Measurements from ENCODE around the gene WDR4.

DNA sequence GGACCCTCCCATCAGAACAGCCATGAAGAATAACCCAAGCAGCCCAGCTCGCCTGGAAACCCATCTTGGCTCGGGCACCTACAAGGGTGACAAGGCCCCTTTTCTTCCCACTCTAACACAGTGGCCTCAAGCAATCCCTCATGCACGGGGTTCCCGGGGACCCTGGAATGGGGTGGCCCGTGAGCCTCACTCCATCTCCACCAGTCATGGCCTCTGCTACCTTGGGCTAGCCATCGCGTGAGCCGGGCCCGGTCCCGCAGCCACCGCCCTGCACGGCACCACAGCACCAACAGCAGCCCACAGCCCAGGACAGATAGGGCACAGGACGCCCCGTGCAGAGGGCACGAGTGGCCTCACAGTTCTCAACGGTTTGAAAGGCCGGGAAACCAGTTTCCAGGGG lies 19.0 kb downstream of the WDR4 start:
- TF ChIP-seq ZFP3 (CRISPR knock-in tag; IDR thresholded peaks at IDR 0.05) (no peak), ZFP30 (CRISPR knock-in tag; IDR thresholded peaks at IDR 0.05) (no peak), SNAI2 (CRISPR knock-in tag; IDR thresholded peaks at IDR 0.05) (no peak), ZNF70 (CRISPR knock-in tag; IDR thresholded peaks at IDR 0.05) (no peak), CSDC2 (CRISPR knock-in tag; IDR thresholded peaks at IDR 0.05) (no peak), ESRRG (CRISPR knock-in tag; IDR thresholded peaks at IDR 0.05) (no peak), ZNF565 (CRISPR knock-in tag; conservative IDR thresholded peaks at IDR 0.05; ENCODE audit: low read depth) (no peak), ARNTL (CRISPR knock-in tag; IDR thresholded peaks at IDR 0.05; ENCODE audit: borderline replicate concordance, low read depth) (no peak), BACH2 (CRISPR knock-in tag; IDR thresholded peaks at IDR 0.05; ENCODE audit: borderline replicate concordance) (no peak)
- TF ChIP-seq, protein P1, sequence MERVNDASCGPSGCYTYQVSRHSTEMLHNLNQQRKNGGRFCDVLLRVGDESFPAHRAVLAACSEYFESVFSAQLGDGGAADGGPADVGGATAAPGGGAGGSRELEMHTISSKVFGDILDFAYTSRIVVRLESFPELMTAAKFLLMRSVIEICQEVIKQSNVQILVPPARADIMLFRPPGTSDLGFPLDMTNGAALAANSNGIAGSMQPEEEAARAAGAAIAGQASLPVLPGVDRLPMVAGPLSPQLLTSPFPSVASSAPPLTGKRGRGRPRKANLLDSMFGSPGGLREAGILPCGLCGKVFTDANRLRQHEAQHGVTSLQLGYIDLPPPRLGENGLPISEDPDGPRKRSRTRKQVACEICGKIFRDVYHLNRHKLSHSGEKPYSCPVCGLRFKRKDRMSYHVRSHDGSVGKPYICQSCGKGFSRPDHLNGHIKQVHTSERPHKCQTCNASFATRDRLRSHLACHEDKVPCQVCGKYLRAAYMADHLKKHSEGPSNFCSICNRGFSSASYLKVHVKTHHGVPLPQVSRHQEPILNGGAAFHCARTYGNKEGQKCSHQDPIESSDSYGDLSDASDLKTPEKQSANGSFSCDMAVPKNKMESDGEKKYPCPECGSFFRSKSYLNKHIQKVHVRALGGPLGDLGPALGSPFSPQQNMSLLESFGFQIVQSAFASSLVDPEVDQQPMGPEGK (CRISPR knock-in tag; IDR thresholded peaks at IDR 0.05; ENCODE audit: borderline replicate concordance) = no peak
- TF ChIP-seq, protein P2, sequence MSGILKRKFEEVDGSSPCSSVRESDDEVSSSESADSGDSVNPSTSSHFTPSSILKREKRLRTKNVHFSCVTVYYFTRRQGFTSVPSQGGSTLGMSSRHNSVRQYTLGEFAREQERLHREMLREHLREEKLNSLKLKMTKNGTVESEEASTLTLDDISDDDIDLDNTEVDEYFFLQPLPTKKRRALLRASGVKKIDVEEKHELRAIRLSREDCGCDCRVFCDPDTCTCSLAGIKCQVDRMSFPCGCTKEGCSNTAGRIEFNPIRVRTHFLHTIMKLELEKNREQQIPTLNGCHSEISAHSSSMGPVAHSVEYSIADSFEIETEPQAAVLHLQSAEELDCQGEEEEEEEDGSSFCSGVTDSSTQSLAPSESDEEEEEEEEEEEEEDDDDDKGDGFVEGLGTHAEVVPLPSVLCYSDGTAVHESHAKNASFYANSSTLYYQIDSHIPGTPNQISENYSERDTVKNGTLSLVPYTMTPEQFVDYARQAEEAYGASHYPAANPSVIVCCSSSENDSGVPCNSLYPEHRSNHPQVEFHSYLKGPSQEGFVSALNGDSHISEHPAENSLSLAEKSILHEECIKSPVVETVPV (CRISPR knock-in tag; IDR thresholded peaks at IDR 0.05) = no peak

All from SK-N-SH treated with all-trans-retinoic acid at 6 μM for 48 hours (cell line).